ENCODE data around the gene AJM1.

DNA sequence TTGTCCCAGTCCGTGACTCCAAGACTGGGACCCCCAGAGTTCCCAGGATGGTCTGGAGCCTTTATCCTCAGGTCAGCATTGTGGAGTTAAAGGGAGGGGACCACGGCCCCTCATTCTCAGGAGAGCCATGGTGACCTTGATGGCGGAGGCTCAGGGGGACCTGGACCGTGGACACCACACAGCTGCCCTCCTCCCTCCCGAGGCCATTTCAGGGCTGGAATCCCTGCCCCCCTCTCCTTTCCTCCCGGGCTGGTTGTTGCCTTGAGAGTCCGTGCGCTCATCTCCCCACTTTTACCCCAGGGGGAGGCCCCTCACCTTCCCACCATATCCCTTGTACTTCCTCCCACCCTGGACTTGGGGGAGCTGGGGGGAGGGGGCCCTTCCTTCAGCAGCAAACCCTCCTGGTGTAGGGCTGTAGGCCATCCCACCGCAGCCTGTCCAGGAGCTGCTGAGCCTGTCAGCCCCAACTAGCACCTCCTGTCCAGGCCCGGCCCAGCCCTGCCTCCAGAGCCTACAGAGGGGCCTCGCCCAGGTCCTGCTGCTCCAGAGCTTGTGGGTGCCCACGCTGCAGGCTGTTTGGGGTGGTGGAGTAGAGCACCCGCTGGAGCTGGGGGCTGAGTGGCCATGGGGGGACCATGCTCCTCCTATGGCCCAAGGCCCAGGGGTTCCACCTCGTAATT, 14.3 kb upstream of the AJM1 start:
- TF ChIP-seq, protein P1, sequence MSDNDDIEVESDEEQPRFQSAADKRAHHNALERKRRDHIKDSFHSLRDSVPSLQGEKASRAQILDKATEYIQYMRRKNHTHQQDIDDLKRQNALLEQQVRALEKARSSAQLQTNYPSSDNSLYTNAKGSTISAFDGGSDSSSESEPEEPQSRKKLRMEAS (IDR thresholded peaks at IDR 0.05), result no peak
- no peak for TF ChIP-seq YY1 (IDR thresholded peaks at IDR 0.05; ENCODE audit: low read depth)
- no peak for TF ChIP-seq EP300 (IDR thresholded peaks at IDR 0.05; ENCODE audit: borderline replicate concordance)
- TF ChIP-seq TEAD4 (IDR thresholded peaks at IDR 0.05), result no peak
- no peak for TF ChIP-seq CREB1 (IDR thresholded peaks at IDR 0.05; ENCODE audit: low read depth)
- TF ChIP-seq NFIC (IDR thresholded peaks at IDR 0.05), result no peak
- TF ChIP-seq RAD21 (IDR thresholded peaks at IDR 0.05; ENCODE audit: low read depth), result no peak
- TF ChIP-seq TCF12 (IDR thresholded peaks at IDR 0.05; ENCODE audit: low read depth), result no peak
- TF ChIP-seq FOXM1 (IDR thresholded peaks at IDR 0.05; ENCODE audit: borderline replicate concordance, low read depth), result no peak
- no peak for TF ChIP-seq TAF1 (IDR thresholded peaks at IDR 0.05; ENCODE audit: low read depth)
